ENCODE results near the gene CLDN16. TPM values are rescaled to one million over a fixed set of nuclear protein-coding genes. Genes with fewer than 3 reads are reported as not detected.

Gene CLDN16
- total and polyA plus RNA-seq, 9 of the 15 experiments (the other 6 are each of a cell fraction or from before 2014, with no cell fraction given) = 0.04 to 0.11 (median 0.04) TPM; not detected in 6

- in situ Hi-C loops (cut with MboI) (no loop called here), intact Hi-C loops (cut with micrococcal nuclease) (no loop called here)
- Histone ChIP-seq H3K36me3 (ENCODE audit: control insufficient read depth, insufficient read depth, low read length) (no peaks in the 10 kb centered on the region), H3K9ac (ENCODE audit: insufficient read depth in 1 of 2, low read depth in 2 of 2, low read length in 2 of 2) (no peak overlapping the region), H3K27ac (ENCODE audit: extremely low read depth, low read depth, low read length) (no peak overlapping the region), H4K20me1 (replicated peaks; ENCODE audit: control insufficient read depth, insufficient read depth, low read length) (no peaks in the 10 kb centered on the region), H3K27me3 (ENCODE audit: control insufficient read depth in 2 of 2, insufficient read depth in 2 of 2, low read length in 2 of 2) (no peaks in the 10 kb centered on the region), H3K9me1 (ENCODE audit: control insufficient read depth, insufficient read depth, low read length) (no peaks in the 10 kb centered on the region), H3K4me1 (replicated peaks in 1 of 2; ENCODE audit: control insufficient read depth in 2 of 2, insufficient read depth in 2 of 2, low read length in 2 of 2) (no peaks in the 10 kb centered on the region), H3K4me2 (ENCODE audit: insufficient read depth, low read length) (no peak overlapping the region), H3K9me3 (replicated peaks; ENCODE audit: control insufficient read depth, insufficient read depth, low read depth, low read length) (no peaks in the 10 kb centered on the region), H3K4me3 (no peak overlapping the region), H2AFZ (ENCODE audit: low read depth, low read length) (no peak overlapping the region), H3K79me2 (ENCODE audit: control insufficient read depth, insufficient read depth, low read length) (no peaks in the 10 kb centered on the region)
- CTCF ChIA-PET (ENCODE audit: low intra/inter-chr PET ratio) = no interaction called here
- POLR2A ChIA-PET = no interaction called here
- WGBS (ENCODE audit: insufficient coverage, low coverage, missing lambda C conversion rate) = 0% methylated on average over 3 of the region's 3 CpGs
- no peak for ATAC-seq
- FAIRE-seq = no peak
- DNase-seq (ENCODE audit: extremely low read depth in 1 of 4, low spot score in 3 of 4) = no peak
- no TSS peak for BruUV-seq (replicated peaks)
- TF ChIP-seq EWSR1 (IDR thresholded peaks at IDR 0.05; ENCODE audit: borderline replicate concordance, low read depth, partially characterized antibody) (no peak), NR0B1 (IDR thresholded peaks at IDR 0.05; ENCODE audit: partially characterized antibody) (no peak), GMEB1 (CRISPR knock-in tag; IDR thresholded peaks at IDR 0.05) (no peak), GTF2A2 (tag; IDR thresholded peaks at IDR 0.05) (no peak), ZNF507 (tag; conservative IDR thresholded peaks at IDR 0.05) (no peak)
These were observed 26.3 kb downstream of the CLDN16 start for GRCh38 chr3:190414297-190414696.
